Testis (tissue), 2 donors: Measurements from ENCODE around the gene NKAP.

Experiments used
- POLR2A ChIP-seq: fragments of 450-650 bp; IDR thresholded peaks from one replicate; pipeline ENCODE4 v1.6.1; 2017; ENCODE audit warnings: antibody characterized with exemption, mild to moderate bottlenecking, moderate library complexity
- TF ChIP-seq, protein P1 (sequence below), 3 experiments: fragments of 450-650 bp in 2 of 3; fragments of 200-600 bp in 1 of 3; sonication (generic) in 1 of 3; IDR thresholded peaks; one replicate each; pipeline ENCODE4 v1.5.1; 2016 to 2019; ENCODE audit warnings: antibody characterized with exemption in 3 of 3, mild to moderate bottlenecking in 2 of 3, moderate library complexity in 1 of 3

DNA sequence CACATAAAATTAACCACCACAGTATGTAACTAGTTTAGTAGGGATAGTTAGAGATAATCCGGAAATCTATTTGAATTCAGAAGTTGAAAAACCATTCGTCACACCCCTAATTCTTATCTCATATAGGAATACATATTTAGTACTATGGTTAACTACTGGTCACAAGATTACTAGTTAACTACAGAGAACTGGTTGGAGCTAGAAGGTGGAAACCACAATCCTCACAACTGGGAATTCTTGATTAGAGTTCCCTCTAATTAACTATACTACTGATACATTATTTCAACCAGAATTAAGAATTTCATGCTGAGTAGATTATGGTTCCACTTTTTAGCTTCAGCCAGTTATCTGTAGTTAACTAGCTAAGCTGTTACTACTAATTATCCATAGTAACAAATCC lies 39.9 kb upstream of the NKAP start:
- TF ChIP-seq, protein P1, sequence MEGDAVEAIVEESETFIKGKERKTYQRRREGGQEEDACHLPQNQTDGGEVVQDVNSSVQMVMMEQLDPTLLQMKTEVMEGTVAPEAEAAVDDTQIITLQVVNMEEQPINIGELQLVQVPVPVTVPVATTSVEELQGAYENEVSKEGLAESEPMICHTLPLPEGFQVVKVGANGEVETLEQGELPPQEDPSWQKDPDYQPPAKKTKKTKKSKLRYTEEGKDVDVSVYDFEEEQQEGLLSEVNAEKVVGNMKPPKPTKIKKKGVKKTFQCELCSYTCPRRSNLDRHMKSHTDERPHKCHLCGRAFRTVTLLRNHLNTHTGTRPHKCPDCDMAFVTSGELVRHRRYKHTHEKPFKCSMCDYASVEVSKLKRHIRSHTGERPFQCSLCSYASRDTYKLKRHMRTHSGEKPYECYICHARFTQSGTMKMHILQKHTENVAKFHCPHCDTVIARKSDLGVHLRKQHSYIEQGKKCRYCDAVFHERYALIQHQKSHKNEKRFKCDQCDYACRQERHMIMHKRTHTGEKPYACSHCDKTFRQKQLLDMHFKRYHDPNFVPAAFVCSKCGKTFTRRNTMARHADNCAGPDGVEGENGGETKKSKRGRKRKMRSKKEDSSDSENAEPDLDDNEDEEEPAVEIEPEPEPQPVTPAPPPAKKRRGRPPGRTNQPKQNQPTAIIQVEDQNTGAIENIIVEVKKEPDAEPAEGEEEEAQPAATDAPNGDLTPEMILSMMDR (IDR thresholded peaks at IDR 0.05): no peak
- no peak for TF ChIP-seq POLR2A
